NB4 (cell line): ENCODE results near the gene DPF3.

Source experiments
- DNase-seq: peaks from one replicate; pipeline ENCODE4 v3.0.0; 2010; ENCODE audit warnings: low read depth
- H3K4me3 ChIP-seq: one replicate; pipeline ENCODE4 v1.5.1; 2011; ENCODE audit warnings: mild to moderate bottlenecking, low read depth, low read length, moderate library complexity
- CTCF ChIP-seq: IDR thresholded peaks from one replicate; pipeline ENCODE4 v1.5.1; 2012; ENCODE audit warnings: low read depth, low read length
- MAX ChIP-seq: IDR thresholded peaks from 2 replicates; pipeline ENCODE4 v1.6.1; 2011; ENCODE audit warnings: low read depth, low read length
- MYC ChIP-seq: IDR thresholded peaks from 2 replicates; pipeline ENCODE4 v1.6.1; 2011; ENCODE audit warnings: low read depth, low read length
- POLR2A ChIP-seq: IDR thresholded peaks from 2 replicates; pipeline ENCODE4 v1.6.1; 2011; ENCODE audit warnings: mild to moderate bottlenecking; ENCODE audit not compliant: insufficient read length; ENCODE audit errors: extremely low read depth

The DPF3 gene

GRCh38 chr14:72882463-72882862 is 11.4 kb downstream of the DPF3 start:
- TF ChIP-seq CTCF (no peak), MAX (no peak), POLR2A (no peak), MYC (no peak)
- no peak for DNase-seq
- H3K4me3 ChIP-seq: no peak overlapping the region

- TF ChIP-seq CTCF (no peak), MAX (no peak), MYC (no peak), POLR2A (no peak)
- no peak for DNase-seq
- H3K4me3 ChIP-seq: no peak overlapping the region
Measured at GRCh38 chr14:72882047-72882446, 11.9 kb downstream of the DPF3 start.

- no peak for DNase-seq
- no peak overlapping the region for H3K4me3 ChIP-seq
- TF ChIP-seq POLR2A (no peak), CTCF (no peak), MAX (no peak), MYC (no peak)
Measured at GRCh38 chr14:72881543-72881942, 12.4 kb downstream of the DPF3 start.

GRCh38 chr14:72880820-72881219 is 13.1 kb downstream of the DPF3 start:
- no peak overlapping the region for H3K4me3 ChIP-seq
- peak; percentile 43 for DNase-seq
- TF ChIP-seq CTCF (no peak), MAX (no peak), POLR2A (no peak), MYC (no peak)

GRCh38 chr14:72880164-72880563 is 13.7 kb downstream of the DPF3 start:
- DNase-seq: no peak
- no peak for TF ChIP-seq MYC
- no peak overlapping the region for H3K4me3 ChIP-seq

- DNase-seq: no peak
- no peak overlapping the region for H3K4me3 ChIP-seq
- TF ChIP-seq MYC (no peak), CTCF (no peak), MAX (no peak), POLR2A (no peak)
Measured at GRCh38 chr14:72879431-72879830, 14.5 kb downstream of the DPF3 start.
